IPS-18a (cell line): ENCODE data around the gene DDIT3.

Experiments used
- H3K27ac ChIP-seq: one replicate; pipeline ENCODE4 v1.5.1; 2013; ENCODE audit warnings: low read length
- H3K27me3 ChIP-seq: one replicate; pipeline ENCODE4 v1.6.1; 2013; ENCODE audit warnings: mild to moderate bottlenecking, low read length; ENCODE audit not compliant: control insufficient read depth, insufficient read depth
- H3K36me3 ChIP-seq: one replicate; pipeline ENCODE4 v1.6.1; 2013; ENCODE audit warnings: low read depth, low read length; ENCODE audit not compliant: control insufficient read depth
- H3K4me1 ChIP-seq: one replicate; pipeline ENCODE4 v1.6.1; 2013; ENCODE audit warnings: low read depth, low read length; ENCODE audit not compliant: control insufficient read depth
- H3K4me3 ChIP-seq: one replicate; pipeline ENCODE4 v1.5.1; 2013; ENCODE audit warnings: low read length
- H3K9ac ChIP-seq: one replicate; pipeline ENCODE4 v1.6.1; 2013; ENCODE audit warnings: mild to moderate bottlenecking, low read length, moderate library complexity
- H3K9me3 ChIP-seq: one replicate; pipeline ENCODE4 v1.6.1; 2013; ENCODE audit warnings: low read depth, low read length; ENCODE audit not compliant: control insufficient read depth

DDIT3 gene

GRCh38 chr12:57552835-57553313 lies 32.6 kb upstream of the DDIT3 start:
- H3K27me3 ChIP-seq: peaks cover 17% of the 10 kb centered on the region
- no peaks in the 10 kb centered on the region for H3K36me3 ChIP-seq
- no peak overlapping the region for H3K27ac ChIP-seq
- no peak overlapping the region for H3K4me3 ChIP-seq
- no peak overlapping the region for H3K9ac ChIP-seq
- H3K9me3 ChIP-seq: no peaks in the 10 kb centered on the region
- H3K4me1 ChIP-seq: peaks cover 27% of the 10 kb centered on the region

- peaks cover 29% of the 10 kb centered on the region for H3K4me1 ChIP-seq
- H3K27ac ChIP-seq: no peak overlapping the region
- H3K36me3 ChIP-seq: no peaks in the 10 kb centered on the region
- no peak overlapping the region for H3K9ac ChIP-seq
- peaks cover 21% of the 10 kb centered on the region for H3K27me3 ChIP-seq
- no peaks in the 10 kb centered on the region for H3K9me3 ChIP-seq
- no peak overlapping the region for H3K4me3 ChIP-seq
These were observed 32.0 kb upstream of the DDIT3 start for GRCh38 chr12:57552306-57552651.

- Histone ChIP-seq H3K36me3 (no peaks in the 10 kb centered on the region), H3K27ac (no peak overlapping the region), H3K9me3 (no peaks in the 10 kb centered on the region), H3K4me3 (no peak overlapping the region), H3K4me1 (peaks cover 30% of the 10 kb centered on the region), H3K9ac (no peak overlapping the region), H3K27me3 (peaks cover 21% of the 10 kb centered on the region)
These were observed 31.5 kb upstream of the DDIT3 start for GRCh38 chr12:57551637-57552305.

- H3K4me3 ChIP-seq: peak overlapping the region; percentile 66
- H3K27me3 ChIP-seq: peaks cover 21% of the 10 kb centered on the region
- no peak overlapping the region for H3K27ac ChIP-seq
- no peaks in the 10 kb centered on the region for H3K9me3 ChIP-seq
- peaks cover 35% of the 10 kb centered on the region for H3K4me1 ChIP-seq
- no peaks in the 10 kb centered on the region for H3K36me3 ChIP-seq
- peak overlapping the region; percentile 31 for H3K9ac ChIP-seq
These were observed 30.6 kb upstream of the DDIT3 start for GRCh38 chr12:57550641-57551549.

- Histone ChIP-seq H3K9ac (peak within 1 kb of the TSS; percentile 31), H3K27me3 (peaks cover 21% of the 10 kb centered on the region), H3K4me3 (peak within 1 kb of the TSS; percentile 66), H3K4me1 (peaks cover 37% of the 10 kb centered on the region), H3K9me3 (no peaks in the 10 kb centered on the region), H3K36me3 (peaks cover under 1% of the 10 kb centered on the region), H3K27ac (no peak within 1 kb of the TSS)
These were observed 29.8 kb upstream of the DDIT3 start, which contains the start of gene KIF5A for GRCh38 chr12:57549909-57550640. TSS of gene KIF5A (plus strand) at chr12:57550044. CDS start at chr12:57550272, 228 bp downstream.

- Histone ChIP-seq H3K4me3 (peak overlapping the region; percentile 66), H3K9me3 (no peaks in the 10 kb centered on the region), H3K27me3 (peaks cover 21% of the 10 kb centered on the region), H3K36me3 (peaks cover 5% of the 10 kb centered on the region), H3K27ac (no peak overlapping the region), H3K4me1 (peaks cover 37% of the 10 kb centered on the region), H3K9ac (no peak overlapping the region)
These were observed 29.0 kb upstream of the DDIT3 start for GRCh38 chr12:57549203-57549908.

- H3K9me3 ChIP-seq: no peaks in the 10 kb centered on the region
These were observed 28.2 kb upstream of the DDIT3 start for GRCh38 chr12:57548488-57548887.

GRCh38 chr12:57548013-57548315 lies 27.6 kb upstream of the DDIT3 start:
- Histone ChIP-seq H3K4me3 (no peak overlapping the region), H3K9me3 (no peaks in the 10 kb centered on the region), H3K4me1 (peaks cover 37% of the 10 kb centered on the region), H3K36me3 (peaks cover 5% of the 10 kb centered on the region), H3K27ac (no peak overlapping the region), H3K9ac (no peak overlapping the region), H3K27me3 (peaks cover 21% of the 10 kb centered on the region)

More at GRCh38 chr12:57548488-57548887, 28.2 kb upstream of the DDIT3 start:
- H3K9ac ChIP-seq: no peak overlapping the region
- H3K4me3 ChIP-seq: no peak overlapping the region
- peaks cover 5% of the 10 kb centered on the region for H3K36me3 ChIP-seq
- H3K27ac ChIP-seq: no peak overlapping the region
- peaks cover 21% of the 10 kb centered on the region for H3K27me3 ChIP-seq
- H3K4me1 ChIP-seq: peaks cover 37% of the 10 kb centered on the region

GRCh38 chr12:57547288-57548012 lies 27.1 kb upstream of the DDIT3 start:
- Histone ChIP-seq H3K27me3 (peaks cover 21% of the 10 kb centered on the region), H3K36me3 (peaks cover 5% of the 10 kb centered on the region), H3K9ac (no peak overlapping the region), H3K4me1 (peaks cover 34% of the 10 kb centered on the region), H3K27ac (no peak overlapping the region), H3K4me3 (peak overlapping the region; percentile 86), H3K9me3 (no peaks in the 10 kb centered on the region)

- Histone ChIP-seq H3K9ac (peak within 1 kb of the TSS; percentile 93), H3K27ac (no peak within 1 kb of the TSS), H3K27me3 (peaks cover 21% of the 10 kb centered on the region), H3K9me3 (no peaks in the 10 kb centered on the region), H3K4me1 (peaks cover 28% of the 10 kb centered on the region), H3K4me3 (peak within 1 kb of the TSS; percentile 86), H3K36me3 (peaks cover 6% of the 10 kb centered on the region)
These were observed 26.3 kb upstream of the DDIT3 start, which contains the start of gene DCTN2 for GRCh38 chr12:57546438-57547287. TSS of gene DCTN2 (minus strand) at chr12:57547192. CDS start at chr12:57547063, 129 bp downstream.
